ENCODE measurements around the gene SH3RF3.

- TF ChIP-seq CTCF (conservative IDR thresholded peaks at IDR 0.05 in 1 of 2, IDR thresholded peaks at IDR 0.05 in 1 of 2; ENCODE audit: low read depth in 1 of 2, low read length in 2 of 2) (no peak), EZH2 (IDR thresholded peaks at IDR 0.05; ENCODE audit: low read length, missing control alignments) (no peak)
These were observed 323.6 kb downstream of the SH3RF3 start for GRCh38 chr2:109452318-109453305.

Data from fibroblast of lung (primary cell).